HG02943 (cell line): Measurements from ENCODE around the gene LRSAM1.

Experiments
- ATAC-seq: cut with Tn5 transposase; IDR thresholded peaks from one replicate; pipeline ENCODE4 v1.9.1; 2021; ENCODE audit warnings: mild to moderate bottlenecking, low read depth, moderate library complexity; ENCODE audit not compliant: unreplicated experiment

Gene LRSAM1

DNA sequence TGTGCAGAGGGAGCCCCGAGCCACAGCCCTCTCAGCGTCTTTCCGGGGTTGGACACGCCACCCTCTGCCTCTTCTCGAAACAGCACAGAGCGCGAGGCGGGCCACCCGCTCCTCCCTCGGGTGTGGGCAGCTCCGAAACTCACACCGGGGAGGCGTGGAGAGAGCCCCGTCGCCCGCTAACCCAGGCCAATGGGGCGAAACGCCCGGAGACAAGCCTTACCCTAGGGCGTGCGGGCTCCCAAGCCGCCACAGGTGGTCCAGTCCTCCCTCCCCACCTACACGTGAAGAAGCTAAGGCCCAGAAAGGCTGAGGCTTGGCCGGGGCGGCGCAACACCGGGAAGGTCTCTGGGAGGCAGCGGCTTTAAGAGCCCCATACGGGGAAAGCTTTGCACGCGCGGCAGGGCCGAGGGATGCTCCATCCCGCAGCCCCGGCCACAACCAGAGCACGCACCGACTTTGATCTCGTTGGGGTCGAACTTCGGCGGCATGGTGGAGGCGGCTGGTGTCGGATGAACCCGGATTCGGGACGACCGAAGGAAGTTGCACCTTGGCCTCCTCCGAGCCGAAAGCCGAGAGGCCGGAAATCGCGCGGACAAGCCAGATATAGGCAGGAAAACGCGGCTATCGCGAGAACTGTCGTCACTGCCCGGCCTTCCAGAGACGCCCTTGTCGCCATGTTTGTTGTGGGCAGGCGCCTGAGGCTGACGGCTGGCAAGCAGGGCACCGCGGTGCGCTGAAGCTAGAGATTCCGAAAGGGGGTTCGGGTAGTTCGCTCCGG is at the start of gene LRSAM1, which contains the start of gene RPL12:
Gene LRSAM1 (plus strand): TSS at position 681 of the 778 bp plus-strand sequence. CDS start 3,018 bp downstream, outside the sequence.
Gene RPL12 (minus strand): TSS at position 577 of the 778 bp plus-strand sequence. CDS start 89 bp downstream, at position 488.
- peak; percentile 53 for ATAC-seq

DNA sequence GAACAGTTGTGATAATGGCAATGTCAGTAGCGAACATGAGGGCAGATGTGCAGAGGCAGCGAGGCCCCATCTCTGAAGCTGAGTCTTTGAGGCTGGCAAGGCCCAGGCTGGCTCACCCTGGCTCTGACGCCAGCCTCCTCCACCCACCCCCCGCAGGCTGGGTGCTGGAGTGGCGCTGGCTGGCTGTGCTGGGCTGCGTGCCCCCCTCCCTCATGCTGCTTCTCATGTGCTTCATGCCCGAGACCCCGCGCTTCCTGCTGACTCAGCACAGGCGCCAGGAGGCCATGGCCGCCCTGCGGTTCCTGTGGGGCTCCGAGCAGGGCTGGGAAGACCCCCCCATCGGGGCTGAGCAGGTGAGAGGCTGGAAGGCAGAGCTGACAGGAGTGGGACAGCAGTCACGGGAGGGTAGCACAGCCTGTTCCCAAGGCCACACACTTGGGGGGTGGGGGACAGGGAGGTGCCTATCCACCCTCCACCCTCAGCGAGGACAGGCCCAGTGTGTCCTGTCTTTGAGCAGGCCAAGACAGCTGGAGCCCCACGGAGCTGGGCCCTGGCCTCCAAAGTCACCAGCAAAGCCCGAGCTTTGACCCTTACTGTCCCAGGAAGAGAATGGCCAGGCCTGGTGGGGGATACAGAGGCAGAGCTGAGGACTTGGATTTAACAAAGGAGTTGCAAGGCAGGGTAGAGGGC is 48.8 kb upstream of the LRSAM1 start:
- ATAC-seq, result no peak

DNA sequence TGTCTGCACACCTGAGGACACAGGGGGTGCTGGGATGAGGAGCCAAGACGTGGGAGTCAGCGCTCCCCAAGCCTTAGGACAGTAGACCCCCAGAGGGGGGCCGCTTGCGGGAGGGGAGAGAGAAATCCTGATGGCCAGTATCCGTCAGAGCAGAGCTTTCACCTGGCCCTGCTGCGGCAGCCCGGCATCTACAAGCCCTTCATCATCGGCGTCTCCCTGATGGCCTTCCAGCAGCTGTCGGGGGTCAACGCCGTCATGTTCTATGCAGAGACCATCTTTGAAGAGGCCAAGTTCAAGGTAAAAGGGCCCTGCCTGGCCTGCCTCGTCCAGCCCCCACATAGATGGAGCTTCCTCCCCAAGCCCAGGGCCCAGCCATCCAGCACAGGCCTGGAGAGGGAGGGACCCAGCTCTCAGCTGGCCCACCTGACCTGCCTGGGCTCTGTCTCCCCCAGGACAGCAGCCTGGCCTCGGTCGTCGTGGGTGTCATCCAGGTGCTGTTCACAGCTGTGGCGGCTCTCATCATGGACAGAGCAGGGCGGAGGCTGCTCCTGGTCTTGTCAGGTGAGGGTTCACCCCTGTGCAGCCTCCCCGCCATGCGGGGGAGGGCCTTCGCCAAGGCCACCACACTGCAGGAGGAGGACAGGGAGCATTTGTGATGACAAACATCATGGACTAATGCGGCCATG is 47.7 kb upstream of the LRSAM1 start:
- no peak for ATAC-seq

DNA sequence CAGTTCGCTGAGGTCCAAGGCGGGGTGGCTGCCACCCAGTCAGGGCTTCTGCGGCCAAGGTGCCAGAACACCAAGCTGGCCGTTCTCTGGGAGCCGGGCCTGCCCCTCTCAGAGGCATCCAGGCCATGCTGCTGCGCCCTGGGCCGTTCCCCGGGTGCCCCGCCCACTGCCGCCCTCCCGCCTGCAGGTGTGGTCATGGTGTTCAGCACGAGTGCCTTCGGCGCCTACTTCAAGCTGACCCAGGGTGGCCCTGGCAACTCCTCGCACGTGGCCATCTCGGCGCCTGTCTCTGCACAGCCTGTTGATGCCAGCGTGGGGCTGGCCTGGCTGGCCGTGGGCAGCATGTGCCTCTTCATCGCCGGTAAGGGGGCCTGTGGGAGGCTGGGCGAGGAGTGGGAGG is 46.7 kb upstream of the LRSAM1 start:
- ATAC-seq, result no peak

DNA sequence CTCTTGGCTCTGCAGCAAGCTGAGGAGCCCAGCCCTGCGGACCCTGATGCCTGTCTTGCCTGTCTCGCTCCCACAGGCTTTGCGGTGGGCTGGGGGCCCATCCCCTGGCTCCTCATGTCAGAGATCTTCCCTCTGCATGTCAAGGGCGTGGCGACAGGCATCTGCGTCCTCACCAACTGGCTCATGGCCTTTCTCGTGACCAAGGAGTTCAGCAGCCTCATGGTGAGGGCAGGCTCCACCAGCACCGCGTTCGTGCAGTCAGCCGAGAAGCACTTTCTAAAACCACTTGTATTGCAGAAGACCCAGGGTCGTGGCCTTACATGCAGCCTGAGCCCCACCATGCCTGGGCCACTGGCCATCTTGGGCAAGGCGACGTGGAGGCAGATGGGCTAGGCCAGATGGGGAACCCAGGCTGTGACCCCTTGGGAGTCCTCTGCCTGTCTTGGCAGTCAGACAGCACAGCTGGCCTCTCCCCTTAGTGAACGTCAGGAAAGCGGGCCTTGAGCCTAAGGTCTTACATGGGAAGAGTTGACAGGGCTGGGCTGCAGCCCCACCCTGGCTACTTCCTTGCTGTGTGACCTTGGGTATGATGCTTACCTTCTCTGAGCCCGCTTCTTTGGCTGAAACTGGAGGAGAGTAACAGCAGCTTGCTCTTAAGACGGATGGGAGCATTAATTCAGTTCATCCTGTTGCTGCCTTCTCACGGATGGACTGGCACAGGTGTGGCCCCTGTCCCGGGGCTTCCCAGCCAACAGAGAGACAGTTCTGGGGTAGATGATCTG is 45.8 kb upstream of the LRSAM1 start:
- ATAC-seq, result no peak

DNA sequence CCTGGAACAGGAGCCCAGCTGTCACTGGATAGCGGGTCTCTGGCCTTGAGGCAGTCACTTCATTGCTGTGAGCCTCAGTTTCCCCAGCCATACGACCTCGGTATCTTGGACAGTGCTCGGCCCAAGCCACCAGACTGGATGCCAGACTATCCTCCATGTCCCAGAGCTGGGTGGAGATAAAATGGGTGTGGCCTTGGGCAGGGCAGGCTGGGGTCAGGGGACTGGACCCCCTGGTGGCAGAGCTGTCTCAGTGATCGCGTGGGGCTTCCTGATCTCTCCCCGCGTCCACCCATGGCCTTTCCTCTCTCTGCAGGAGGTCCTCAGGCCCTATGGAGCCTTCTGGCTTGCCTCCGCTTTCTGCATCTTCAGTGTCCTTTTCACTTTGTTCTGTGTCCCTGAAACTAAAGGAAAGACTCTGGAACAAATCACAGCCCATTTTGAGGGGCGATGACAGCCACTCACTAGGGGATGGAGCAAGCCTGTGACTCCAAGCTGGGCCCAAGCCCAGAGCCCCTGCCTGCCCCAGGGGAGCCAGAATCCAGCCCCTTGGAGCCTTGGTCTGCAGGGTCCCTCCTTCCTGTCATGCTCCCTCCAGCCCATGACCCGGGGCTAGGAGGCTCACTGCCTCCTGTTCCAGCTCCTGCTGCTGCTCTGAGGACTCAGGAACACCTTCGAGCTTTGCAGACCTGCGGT is 44.4 kb upstream of the LRSAM1 start:
- ATAC-seq, result no peak

DNA sequence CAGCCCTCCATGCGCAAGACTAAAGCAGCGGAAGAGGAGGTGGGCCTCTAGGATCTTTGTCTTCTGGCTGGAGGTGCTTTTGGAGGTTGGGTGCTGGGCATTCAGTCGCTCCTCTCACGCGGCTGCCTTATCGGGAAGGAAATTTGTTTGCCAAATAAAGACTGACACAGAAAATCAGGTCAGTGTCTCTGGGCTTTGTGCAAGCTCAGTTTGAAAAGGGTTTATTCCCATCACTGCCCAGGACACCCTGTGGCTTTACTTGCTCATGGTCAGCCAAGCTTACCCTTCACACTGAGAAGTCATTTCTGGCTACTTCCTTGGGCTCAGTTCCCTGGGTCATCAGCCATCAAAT is 43.8 kb upstream of the LRSAM1 start:
- no peak for ATAC-seq

DNA sequence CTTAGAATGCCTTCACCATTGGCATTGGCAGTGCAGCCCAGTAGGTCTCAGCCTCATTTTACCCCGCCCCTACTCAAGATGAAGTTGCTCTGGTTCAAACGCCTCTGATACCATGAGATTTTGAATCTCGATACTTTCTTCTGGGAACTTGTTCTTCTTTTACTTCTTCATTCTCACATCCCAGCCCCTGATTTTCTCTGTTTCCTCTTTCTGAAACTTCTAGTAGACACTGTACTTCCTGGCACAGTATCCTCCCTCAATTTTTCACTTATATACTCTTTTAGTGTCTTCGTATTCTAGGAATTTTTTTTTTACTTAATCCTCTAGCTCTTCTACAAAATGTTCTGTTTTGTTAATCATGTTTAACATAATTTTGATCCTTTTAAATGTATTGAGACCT is 40.2 kb upstream of the LRSAM1 start:
- no peak for ATAC-seq

DNA sequence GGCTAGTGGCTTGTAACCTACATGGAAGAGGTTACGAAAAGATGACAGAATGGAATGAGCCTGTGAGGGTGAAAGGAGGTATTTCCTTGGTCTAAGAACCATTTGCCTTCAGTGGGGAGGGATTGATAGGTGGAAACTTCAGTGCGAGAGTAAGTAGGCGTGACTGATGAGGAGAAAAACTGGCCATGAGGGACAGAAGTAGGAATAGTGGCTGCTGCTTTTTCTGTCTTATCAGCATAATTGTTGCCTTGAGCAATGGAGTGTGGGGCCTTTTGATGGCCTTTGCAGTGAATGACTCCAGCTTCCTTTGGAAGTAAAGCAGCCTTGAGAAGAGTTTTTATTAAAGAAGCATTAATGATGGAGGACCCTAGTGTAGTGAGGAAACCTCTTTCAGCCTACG is 36.2 kb upstream of the LRSAM1 start:
- ATAC-seq, result no peak

DNA sequence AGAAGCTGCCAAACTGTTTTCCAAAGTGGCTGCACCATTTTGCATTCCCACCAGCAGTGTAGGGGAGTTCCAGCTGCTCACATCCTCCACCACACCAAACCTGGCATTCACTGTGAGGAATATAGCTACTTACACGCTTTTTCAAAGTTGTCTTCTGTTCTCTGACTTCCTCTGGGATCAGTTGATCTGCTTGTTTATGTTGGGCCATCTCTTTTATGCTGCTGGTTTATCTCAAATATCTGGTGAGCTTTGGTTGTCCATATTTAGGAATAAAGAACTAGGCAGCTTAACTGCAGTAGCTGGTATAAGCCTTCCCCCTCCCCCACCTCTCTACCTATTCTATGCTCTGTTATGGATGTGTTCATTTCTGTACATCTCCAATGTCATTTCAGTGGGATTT is 35.7 kb upstream of the LRSAM1 start:
- ATAC-seq, result no peak

DNA sequence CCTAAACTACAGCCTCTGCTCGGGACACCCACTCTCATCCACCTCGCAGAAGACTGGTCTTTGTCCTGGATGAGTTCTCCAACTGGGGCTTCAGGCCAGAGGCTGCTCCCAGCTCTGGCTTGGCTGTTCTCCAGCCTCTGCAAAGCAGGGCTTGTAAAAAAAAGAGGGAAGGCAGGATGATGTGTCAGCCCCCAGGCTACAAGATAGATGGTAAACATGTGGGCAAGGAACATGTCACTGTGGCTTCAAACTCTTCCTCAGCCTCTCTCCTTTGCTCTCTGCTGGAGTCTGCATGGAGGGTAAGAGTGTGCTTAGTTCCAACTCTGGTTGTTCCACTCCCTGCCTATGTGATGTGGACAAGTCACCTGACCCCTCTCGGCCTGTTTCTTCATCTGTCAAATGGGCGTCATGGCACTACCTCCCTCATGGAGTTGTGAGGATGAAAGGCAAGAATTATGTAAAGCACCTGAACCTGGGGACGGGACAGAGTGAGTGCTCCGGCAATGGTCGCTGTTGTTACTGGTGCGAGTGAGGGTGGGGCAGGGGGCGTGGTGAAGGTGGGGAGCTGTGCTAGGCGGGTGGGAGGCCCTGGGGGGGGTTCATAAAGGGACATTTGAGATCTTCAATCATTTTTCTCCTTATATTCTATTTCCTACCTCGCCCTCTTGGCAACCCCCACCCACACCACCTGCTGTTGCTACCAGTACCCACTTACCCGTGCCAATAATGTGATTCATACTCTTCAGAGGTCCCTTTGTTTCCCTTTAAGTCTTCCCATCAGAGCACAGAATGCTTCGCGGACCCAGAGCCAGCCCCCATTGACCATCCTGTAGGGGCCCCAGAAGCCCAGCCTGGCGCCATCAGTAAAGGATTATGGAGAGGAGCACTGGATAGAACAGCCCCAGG is 33.9 kb upstream of the LRSAM1 start:
- no peak for ATAC-seq

DNA sequence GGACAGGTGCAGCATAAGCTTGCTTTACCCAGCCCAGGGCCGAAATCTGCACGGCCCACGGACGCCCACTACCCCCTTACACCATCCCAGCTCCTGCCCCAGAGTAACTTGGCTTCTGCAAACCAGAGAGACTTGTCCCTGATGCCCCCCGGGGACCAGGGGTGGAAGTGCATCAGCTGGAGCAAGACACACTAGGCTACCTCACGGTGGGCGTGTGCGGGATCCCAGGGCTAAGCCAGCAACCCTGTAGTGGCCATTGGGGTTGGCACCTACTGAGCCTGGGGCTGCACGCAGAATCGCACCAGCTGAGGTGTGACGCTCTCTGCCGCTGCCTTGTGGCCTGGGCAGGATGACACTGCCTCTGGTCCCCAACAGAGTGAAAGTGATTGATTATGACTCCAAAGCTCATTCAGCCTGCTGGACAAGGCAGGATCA is 33.3 kb upstream of the LRSAM1 start:
- no peak for ATAC-seq

DNA sequence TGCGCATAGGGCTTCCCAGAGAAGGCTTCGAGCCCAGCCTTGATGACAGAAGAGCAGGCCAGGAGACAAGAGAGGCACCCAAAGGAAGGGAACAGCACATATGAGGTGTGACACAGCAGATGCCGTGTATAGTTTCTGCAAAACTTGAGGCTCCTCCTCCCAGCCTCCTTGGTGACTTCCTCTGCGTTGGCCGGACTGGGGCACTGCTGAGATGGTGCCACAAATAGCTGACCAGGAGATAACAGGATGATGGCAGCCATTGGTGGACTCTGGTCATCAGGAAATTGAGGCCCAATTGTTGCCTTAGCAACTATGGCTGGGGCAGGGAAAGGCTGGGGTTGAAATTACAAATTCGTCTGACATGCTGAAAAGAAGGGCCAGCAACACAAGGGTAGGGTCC is 32.0 kb upstream of the LRSAM1 start:
- no peak for ATAC-seq

DNA sequence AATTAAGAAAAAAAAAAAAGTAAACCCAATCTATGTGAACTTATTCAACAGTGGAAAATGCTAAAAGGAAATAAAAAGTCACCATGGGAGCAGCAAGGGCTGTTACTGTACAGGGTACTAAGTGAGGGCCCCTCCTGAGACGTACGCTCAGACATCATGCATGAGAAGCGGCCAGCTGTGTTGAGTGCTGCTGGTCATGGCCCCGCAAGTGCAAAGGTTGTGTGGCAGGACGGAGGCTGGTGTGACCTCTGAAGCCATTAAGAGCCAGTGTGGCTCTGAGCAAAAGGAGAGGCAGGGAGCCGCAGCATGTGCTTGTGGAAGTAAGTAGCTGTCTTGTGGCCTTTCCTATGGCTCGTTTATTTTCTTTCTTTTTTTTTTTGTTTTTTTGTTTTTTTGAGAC is 30.3 kb upstream of the LRSAM1 start:
- no peak for ATAC-seq

DNA sequence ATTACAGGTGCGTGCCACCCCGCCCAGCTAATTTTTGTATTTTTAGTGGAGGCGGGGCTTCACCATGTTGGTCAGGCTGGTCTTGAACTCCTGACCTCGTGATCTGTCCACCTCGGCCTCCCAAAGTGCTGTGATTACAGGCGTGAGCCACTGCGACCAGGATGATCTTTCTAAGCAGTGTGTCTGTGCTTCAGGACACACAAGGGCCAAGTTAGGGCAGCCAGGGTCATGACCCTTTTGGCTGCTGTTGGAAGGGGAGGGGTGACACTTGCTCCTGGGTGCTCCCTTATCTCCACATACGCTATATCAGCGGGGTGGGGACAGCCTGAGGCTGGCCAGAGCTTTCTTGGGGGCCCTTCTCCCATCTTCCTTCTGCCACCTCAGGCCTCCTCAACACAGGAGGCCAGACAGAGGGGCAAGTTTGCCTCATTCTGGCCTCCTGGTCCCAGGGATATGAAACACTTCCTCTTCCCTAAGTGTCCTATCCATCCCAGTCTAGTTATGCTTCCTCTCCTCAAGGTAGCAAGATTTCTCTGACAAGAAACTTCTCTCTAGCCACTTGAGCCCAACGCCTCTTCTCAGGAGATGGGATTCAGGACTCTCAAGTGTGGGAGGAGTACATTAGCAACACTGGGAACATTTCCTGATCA is 29.1 kb upstream of the LRSAM1 start:
- ATAC-seq, result no peak

DNA sequence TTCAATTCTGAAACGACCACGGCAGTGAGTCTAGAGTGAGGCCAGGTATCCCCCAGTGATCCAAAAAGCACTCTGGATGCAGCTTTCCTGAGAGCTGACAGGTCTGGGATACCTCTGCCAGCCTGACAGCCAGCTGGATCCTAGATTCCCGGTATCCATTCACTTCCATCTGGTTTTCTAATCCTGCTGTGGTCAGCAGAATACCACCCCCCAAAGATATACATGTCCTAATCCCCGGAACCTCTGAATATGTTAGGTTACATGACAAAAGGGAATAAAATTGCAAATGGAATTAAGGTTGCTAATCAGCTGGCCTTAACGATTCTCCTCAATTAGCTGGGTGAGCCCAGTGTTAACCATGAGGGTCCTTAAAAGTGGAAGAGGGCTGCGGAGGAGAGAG is 28.5 kb upstream of the LRSAM1 start:
- ATAC-seq, result no peak

DNA sequence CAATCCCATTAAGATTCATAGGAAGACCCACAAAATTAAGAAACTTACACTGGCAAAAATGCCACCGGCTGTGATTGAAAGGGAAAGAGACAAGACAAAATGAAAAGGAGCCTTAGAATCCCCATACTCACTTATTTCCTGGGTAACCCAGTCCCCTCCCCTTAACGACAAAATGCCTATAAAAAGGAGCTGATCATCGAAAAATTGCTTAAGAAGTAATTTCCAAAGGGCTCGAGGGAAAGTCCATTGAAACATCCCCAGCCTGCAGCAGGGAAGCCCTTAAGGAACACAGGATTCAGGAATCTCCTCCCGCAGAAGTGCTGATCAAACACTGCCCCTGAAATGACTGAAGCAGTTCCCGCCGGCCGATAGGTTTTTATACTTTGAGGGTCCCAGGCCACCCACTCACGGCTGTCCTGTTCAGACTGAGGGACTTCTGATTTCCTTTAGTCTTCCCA is 27.8 kb upstream of the LRSAM1 start:
- ATAC-seq, result peak; percentile 3

DNA sequence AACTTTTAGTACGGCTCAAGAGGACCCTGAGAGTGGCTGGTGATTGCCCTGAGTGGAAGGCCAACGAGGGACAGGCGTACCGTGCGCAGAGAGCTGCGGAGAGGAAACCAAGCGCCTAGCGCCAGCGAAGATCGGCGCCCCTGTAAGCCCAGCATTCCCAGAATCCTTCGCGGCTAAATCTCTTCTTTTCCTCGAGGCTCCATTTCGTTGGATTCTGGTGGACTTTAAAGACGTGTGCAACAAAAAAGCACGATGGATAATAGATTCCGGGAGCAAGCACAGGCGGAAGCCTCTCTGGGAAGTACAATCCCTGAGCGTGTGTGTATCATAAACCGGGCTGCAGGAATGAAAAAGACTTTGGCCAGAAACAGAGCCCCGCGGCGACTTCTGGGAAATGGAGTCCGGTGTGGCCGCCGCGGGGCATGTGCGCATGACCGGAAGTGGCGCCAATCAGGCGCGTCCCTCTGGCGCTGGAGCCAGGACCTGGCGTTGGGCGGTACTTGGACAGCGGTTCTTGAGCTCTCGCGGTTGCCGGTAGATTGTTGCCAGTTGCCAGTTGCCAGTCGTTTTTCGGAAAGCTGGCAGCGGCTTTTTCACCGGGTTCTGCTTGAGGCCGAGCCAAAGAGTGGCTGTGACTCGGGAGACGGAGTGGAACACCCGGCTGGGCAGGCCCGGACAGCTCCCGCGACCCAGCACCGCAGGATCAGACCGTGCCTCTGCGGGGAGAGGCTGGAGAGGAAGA is 27.2 kb upstream of the LRSAM1 start, which contains the start of gene ZNF79:
Gene ZNF79 (plus strand): TSS at position 449 of the 742 bp plus-strand sequence. CDS start 406 bp downstream, outside the sequence.
- peak; percentile 92 for ATAC-seq
